Measurements from ENCODE around the gene ANKUB1. TPM values are rescaled to one million over a fixed set of nuclear protein-coding genes. Genes with fewer than 3 reads are reported as not detected.

ANKUB1 gene
- polyA plus RNA-seq, 3 donors = 0.05 TPM; not detected in 2

DNA sequence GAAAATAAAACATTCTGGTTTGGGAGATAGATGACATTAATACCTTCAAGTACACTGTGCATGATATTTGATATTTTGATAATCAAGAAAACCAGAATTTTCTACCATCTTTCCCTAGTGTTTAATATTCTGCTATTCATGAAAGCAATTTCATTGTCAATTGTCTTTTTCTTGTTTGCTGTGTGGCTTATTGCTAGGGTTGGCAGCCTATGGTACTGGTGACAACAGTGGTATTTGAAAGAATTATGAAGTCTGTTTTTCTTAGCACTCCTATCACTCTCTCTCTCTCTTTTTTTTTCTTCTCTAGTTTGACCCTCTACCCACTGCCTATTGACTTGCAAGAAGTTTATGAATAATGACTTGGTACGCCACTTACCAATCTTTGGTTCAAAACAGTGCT, 36.0 kb upstream of the ANKUB1 start:
- H3K36me3 ChIP-seq (replicated peaks in 1 of 2; ENCODE audit: control insufficient read depth in 1 of 2, insufficient read depth in 2 of 2, low read length in 2 of 2) = peaks cover 0 to 23% of the 10 kb centered on the region in 2 donors
- no peak overlapping the region for H3K27ac ChIP-seq (ENCODE audit: low read depth in 1 of 2, low read length in 2 of 2)
- peaks cover 23 to 34% of the 10 kb centered on the region in 2 donors for H3K9me3 ChIP-seq (replicated peaks in 1 of 2; ENCODE audit: control insufficient read depth in 1 of 2, insufficient read depth in 1 of 2, low read length in 2 of 2)
- no peak overlapping the region for H3K4me3 ChIP-seq (replicated peaks in 1 of 3; ENCODE audit: low read depth in 2 of 3, low read length in 3 of 3)
- H3K4me2 ChIP-seq (replicated peaks; ENCODE audit: extremely low read depth, low read length, poor library complexity, severe bottlenecking) = no peak overlapping the region
- peaks cover 94% of the 10 kb centered on the region for H3K79me2 ChIP-seq (ENCODE audit: insufficient read depth, low read length)
- WGBS (ENCODE audit: insufficient coverage) = no CpG with 5 or more reads among the region's 1 CpG
- peaks cover 10% of the 10 kb centered on the region for H3K4me1 Mint-ChIP-seq
- H3K4me1 ChIP-seq (ENCODE audit: control insufficient read depth in 1 of 2, insufficient read depth in 2 of 2, low read length in 2 of 2) = peaks cover 0 to 3% of the 10 kb centered on the region in 2 donors
- peaks cover 20 to 32% of the 10 kb centered on the region in 2 donors for H3K36me3 Mint-ChIP-seq
- peaks cover 13 to 40% (median 32%) of the 10 kb centered on the region in 7 donors for H3K9me3 Mint-ChIP-seq
- peaks cover 91% of the 10 kb centered on the region for H4K20me1 ChIP-seq (ENCODE audit: insufficient read depth, low read length)
- H3K4me3 Mint-ChIP-seq = no peak overlapping the region
- no peak overlapping the region for H3K9ac ChIP-seq (ENCODE audit: insufficient read depth, low read length, poor library complexity, severe bottlenecking)
- H3K27me3 Mint-ChIP-seq (ENCODE audit: low read depth in 3 of 3) = peaks cover 0 to 1% (median 0%) of the 10 kb centered on the region in 3 donors
- intact Hi-C loops (cut with micrococcal nuclease) = no loop called here
- H3K27me3 ChIP-seq (ENCODE audit: control insufficient read depth in 2 of 2, insufficient read depth in 2 of 2, low read length in 2 of 2) = no peaks in the 10 kb centered on the region
- TF ChIP-seq, protein P1, sequence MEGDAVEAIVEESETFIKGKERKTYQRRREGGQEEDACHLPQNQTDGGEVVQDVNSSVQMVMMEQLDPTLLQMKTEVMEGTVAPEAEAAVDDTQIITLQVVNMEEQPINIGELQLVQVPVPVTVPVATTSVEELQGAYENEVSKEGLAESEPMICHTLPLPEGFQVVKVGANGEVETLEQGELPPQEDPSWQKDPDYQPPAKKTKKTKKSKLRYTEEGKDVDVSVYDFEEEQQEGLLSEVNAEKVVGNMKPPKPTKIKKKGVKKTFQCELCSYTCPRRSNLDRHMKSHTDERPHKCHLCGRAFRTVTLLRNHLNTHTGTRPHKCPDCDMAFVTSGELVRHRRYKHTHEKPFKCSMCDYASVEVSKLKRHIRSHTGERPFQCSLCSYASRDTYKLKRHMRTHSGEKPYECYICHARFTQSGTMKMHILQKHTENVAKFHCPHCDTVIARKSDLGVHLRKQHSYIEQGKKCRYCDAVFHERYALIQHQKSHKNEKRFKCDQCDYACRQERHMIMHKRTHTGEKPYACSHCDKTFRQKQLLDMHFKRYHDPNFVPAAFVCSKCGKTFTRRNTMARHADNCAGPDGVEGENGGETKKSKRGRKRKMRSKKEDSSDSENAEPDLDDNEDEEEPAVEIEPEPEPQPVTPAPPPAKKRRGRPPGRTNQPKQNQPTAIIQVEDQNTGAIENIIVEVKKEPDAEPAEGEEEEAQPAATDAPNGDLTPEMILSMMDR (IDR thresholded peaks at IDR 0.05) = no peak
- no peak for DNase-seq
- H3K27ac Mint-ChIP-seq = peak overlapping the region in 1 of 7 donors; percentile 21
- H2AFZ ChIP-seq (ENCODE audit: insufficient read depth, low read depth, low read length, poor library complexity, severe bottlenecking) = no peak overlapping the region

DNA sequence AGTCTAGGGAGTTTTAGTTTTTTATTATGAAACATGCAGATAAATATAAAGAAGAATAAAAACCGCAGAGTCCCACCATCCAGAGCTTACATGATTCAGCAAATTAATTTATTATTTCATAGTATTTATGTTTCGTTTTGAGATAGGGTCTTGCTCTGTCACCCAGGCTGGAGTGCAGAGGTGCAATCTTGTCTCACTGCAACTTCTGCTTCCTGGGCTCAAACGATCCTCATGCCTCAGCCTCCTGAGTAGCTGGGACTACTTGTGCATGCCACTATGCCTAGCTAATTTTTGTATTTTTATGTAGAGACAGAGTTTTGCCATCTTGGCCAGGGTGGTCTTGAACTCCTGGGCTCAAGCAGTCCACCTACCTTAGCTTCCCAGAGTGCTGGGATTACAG, 34.3 kb upstream of the ANKUB1 start:
- H3K9me3 ChIP-seq (replicated peaks in 1 of 2; ENCODE audit: control insufficient read depth in 1 of 2, insufficient read depth in 1 of 2, low read length in 2 of 2) = peaks cover 17 to 19% of the 10 kb centered on the region in 2 donors
- H4K20me1 ChIP-seq (ENCODE audit: insufficient read depth, low read length) = peaks cover 92% of the 10 kb centered on the region
- peaks cover 13% of the 10 kb centered on the region for H3K4me1 Mint-ChIP-seq
- DNase-seq = no peak
- H3K27me3 Mint-ChIP-seq (ENCODE audit: low read depth in 3 of 3) = peaks cover 0 to 1% (median 0%) of the 10 kb centered on the region in 3 donors
- H3K9ac ChIP-seq (ENCODE audit: insufficient read depth, low read length, poor library complexity, severe bottlenecking) = no peak overlapping the region
- H3K4me1 ChIP-seq (ENCODE audit: control insufficient read depth in 1 of 2, insufficient read depth in 2 of 2, low read length in 2 of 2) = peaks cover 0 to 3% of the 10 kb centered on the region in 2 donors
- H3K79me2 ChIP-seq (ENCODE audit: insufficient read depth, low read length) = peaks cover 94% of the 10 kb centered on the region
- no peak overlapping the region for H3K4me3 Mint-ChIP-seq
- no peak overlapping the region for H3K4me3 ChIP-seq (replicated peaks in 1 of 3; ENCODE audit: low read depth in 2 of 3, low read length in 3 of 3)
- H3K36me3 ChIP-seq (replicated peaks in 1 of 2; ENCODE audit: control insufficient read depth in 1 of 2, insufficient read depth in 2 of 2, low read length in 2 of 2) = peaks cover 0 to 15% of the 10 kb centered on the region in 2 donors
- H3K27ac Mint-ChIP-seq = peak overlapping the region in 1 of 7 donors; percentile 30
- H3K4me2 ChIP-seq (replicated peaks; ENCODE audit: extremely low read depth, low read length, poor library complexity, severe bottlenecking) = no peak overlapping the region
- H3K27me3 ChIP-seq (ENCODE audit: control insufficient read depth in 2 of 2, insufficient read depth in 2 of 2, low read length in 2 of 2) = no peaks in the 10 kb centered on the region
- H3K27ac ChIP-seq (ENCODE audit: low read depth in 1 of 2, low read length in 2 of 2) = no peak overlapping the region
- H2AFZ ChIP-seq (ENCODE audit: insufficient read depth, low read depth, low read length, poor library complexity, severe bottlenecking) = no peak overlapping the region
- H3K36me3 Mint-ChIP-seq = peaks cover 16 to 30% of the 10 kb centered on the region in 2 donors
- intact Hi-C loops (cut with micrococcal nuclease) = no loop called here
- H3K9me3 Mint-ChIP-seq = peaks cover 7 to 31% (median 19%) of the 10 kb centered on the region in 7 donors
- TF ChIP-seq, protein P1 (IDR thresholded peaks at IDR 0.05) = no peak
- no CpG with 5 or more reads among the region's 3 CpGs for WGBS (ENCODE audit: insufficient coverage)

Data from CD14-positive monocyte (primary cell).